GM21447 (cell line): Measurements from ENCODE around the gene SGCG.

Experiments
- ATAC-seq: cut with Tn5 transposase; IDR thresholded peaks from one replicate; pipeline ENCODE4 v1.9.1; 2021; ENCODE audit not compliant: unreplicated experiment

Gene SGCG

DNA sequence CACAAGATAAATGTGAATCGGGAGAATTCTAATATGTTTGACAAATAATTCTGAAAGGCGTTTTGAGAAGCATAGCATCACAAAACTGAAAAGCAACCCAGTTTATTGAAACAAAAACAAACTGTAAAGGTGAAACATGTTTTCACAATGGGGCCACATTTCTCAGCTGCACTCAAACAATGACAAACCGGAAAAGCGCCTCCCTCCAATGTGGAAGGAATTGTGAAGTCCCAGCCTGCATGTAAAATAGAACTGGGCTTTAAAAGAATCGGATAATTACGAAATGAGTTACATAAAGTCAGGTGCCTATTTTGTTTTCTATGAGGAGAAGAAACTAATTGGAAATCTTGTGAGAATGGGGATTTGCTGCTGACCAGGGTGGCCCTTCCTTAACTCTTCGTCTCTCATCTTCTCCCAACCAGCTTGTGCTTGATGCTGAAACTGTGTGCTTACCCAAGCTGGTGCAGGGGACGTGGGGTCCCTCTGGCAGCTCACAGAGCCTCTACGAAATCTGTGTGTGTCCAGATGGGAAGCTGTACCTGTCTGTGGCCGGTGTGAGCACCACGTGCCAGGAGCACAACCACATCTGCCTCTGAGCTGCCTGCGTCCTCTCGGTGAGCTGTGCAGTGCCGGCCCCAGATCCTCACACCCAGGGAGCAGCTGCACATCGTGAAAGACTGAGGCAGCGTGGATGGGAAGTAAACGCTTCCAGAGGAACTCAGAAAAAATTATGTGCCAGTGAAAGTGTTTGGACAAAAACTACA lies 143.3 kb downstream of the SGCG start:
- no peak for ATAC-seq

GRCh38 chr13:23325191-23325590 lies 144.4 kb downstream of the SGCG start:
- ATAC-seq = no peak

DNA sequence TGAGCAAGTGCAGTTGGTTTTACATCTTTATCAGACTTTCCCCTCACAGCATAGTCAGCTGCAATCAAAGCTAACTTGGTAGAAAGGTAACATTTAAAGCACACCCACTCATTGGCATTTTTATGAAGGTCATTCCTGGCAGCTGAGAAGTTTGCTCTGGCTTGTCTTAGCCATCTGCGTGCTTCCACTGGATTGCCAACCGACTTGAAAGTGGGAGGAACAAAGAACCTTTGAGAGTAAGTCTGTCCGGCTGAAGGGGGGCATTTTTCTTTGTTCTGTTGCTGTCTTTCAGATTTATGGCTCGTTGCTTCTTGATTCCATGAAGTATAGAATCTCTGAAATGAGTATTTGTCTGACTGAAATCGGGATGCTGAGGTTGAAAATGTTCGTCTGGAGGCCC lies 149.6 kb downstream of the SGCG start:
- ATAC-seq = no peak

DNA sequence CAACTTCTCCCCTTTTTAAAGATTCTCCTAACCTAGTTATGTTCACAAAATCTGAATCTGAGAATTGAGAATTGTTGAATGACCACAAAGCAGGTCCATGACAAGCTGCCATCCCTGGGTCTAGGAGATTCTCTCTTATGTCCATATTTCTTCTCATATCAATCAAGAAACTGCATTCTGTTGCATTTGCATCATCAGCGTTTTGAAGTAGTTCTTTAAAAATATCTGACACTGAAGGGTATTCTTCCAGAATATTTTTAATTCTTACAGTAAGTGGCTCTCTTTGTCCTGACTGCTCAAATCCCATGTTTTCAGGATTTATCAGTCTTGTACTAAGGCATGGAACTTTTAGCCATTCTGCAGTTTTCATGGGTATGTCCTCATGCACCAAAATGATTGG lies 158.4 kb downstream of the SGCG start:
- no peak for ATAC-seq

DNA sequence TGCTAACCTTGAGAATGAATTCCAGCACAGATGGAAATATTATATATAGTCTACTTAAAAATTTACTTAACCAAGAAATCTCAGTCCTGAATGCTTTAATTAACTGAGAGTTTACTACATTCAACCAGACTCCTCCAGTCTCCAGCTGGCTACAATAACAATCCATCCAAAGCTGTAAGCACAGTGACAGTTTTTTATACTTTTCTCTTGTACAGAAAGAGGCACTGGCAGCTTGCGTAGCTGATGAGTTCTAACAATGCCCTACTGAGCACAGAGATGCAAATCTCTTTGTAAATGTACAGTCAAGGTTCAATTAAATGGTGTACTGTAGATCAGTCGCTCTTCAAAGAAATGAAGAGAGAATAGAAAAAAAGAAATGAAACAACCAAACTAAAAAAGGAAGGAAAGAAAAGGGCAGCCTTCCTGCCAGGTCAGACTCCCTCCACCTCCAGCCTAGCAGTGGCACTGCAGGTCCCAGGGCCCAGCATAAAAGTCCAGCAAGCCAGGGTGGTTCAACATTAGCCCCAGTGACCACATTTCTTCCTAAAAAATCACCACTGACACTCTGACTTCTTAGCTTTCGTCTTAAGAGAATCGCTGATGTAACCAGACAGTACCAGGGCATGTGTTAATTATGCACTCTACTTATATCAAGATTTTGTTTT lies 164.3 kb downstream of the SGCG start:
- no peak for ATAC-seq

GRCh38 chr13:23347601-23348000 lies 166.8 kb downstream of the SGCG start:
- no peak for ATAC-seq

DNA sequence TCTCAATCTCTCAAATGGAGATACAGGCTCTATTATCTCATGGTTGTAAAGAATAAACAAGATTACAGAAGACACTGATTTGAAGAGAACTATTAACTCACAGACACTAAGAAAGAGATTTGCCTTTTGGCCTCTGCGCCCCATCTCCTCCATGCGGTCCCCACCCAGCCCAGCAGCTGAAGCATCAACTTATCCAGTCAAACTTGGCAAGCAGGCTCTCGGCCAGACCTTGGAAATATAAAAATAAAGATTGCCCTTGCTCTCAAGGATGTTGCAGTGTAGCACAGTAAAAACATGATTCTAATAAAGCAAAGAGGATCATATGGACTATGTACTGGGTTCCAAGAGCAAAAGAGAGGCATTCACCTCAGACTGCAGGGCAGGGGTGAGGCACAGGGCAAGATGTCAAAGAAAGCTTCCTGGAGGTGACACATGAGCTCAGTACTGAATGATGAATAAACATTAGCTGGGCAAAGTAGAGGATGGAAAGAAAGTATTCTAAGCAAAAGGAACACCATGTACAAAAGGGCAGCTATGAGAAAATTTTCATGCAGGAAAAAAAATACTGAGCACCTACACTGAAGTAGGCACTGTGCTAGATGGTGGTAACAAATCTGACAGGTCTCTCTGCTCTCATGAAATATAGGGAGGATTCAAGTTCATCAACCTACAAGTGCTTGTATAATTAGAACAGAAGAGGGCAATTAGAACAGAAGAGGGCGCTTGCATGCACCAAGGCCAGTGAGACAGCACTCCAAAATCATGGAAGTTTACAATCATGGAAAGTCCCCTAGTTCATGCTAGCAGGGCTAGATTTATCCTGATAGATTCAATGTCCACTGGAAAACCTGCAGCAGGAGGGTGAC lies 167.7 kb downstream of the SGCG start:
- no peak for ATAC-seq

GRCh38 chr13:23349161-23349897 lies 168.6 kb downstream of the SGCG start:
- no peak for ATAC-seq

GRCh38 chr13:23350009-23350408 lies 169.2 kb downstream of the SGCG start:
- no peak for ATAC-seq

- no peak for ATAC-seq
Observed at GRCh38 chr13:23352161-23352560, 171.4 kb downstream of the SGCG start.

GRCh38 chr13:23354520-23354919 lies 173.7 kb downstream of the SGCG start:
- ATAC-seq = no peak

DNA sequence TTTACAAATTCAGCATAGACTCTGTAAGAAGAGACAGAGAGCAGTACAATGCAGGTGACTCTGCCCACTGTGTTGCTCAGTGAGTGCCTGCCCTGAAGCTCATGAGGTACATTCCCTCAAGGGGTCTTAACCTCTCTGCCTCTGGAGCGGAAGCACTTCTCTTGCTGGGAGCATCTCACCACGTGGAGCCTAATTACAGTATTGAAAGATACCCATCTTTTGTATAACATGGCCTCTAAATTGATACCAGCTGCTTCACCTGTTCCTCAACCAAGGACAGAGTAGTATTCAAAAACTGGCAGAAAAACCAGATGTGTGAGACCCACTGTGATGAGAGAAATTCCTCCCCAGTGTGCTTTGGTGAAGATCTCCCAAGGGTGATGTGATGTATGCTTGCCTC lies 175.6 kb downstream of the SGCG start:
- no peak for ATAC-seq

DNA sequence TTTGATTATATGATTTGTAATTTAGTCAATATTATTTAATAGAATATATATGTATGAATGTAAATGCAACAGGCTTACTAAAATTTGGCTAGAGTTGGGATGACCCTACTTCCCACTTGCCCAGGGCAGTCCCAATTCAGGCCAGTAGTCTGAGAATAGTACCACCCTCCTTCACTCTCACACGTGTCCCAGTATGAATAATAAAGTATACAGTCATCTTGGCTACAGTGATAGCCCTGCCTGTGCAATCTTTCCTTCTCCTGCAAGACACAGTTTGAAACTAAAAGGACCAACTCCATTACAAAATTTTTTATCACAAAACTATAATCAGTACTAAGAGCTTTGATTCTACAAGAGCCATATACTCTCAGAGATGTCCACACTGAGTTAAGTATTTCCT lies 176.6 kb downstream of the SGCG start:
- no peak for ATAC-seq

GRCh38 chr13:23359882-23360281 lies 179.1 kb downstream of the SGCG start:
- no peak for ATAC-seq

DNA sequence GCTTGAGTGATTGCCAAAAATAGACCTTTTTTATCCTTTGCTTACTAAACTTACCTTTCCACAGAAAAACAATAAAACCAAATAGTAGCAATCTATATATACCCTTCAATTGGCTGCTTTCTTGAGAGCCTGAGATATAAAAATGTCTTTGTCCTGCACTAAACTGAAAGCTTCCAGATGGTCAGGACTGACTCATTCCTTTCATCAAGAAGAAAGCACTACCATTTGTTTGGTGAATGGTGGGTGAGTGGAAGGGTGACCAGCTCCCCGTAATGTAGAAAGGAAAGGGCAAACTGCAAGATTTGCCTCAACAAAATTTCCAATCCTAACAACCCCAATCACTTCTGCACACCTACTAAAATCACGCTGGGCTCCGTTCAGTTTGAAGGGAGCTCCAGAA lies 184.9 kb downstream of the SGCG start:
- ATAC-seq = no peak

DNA sequence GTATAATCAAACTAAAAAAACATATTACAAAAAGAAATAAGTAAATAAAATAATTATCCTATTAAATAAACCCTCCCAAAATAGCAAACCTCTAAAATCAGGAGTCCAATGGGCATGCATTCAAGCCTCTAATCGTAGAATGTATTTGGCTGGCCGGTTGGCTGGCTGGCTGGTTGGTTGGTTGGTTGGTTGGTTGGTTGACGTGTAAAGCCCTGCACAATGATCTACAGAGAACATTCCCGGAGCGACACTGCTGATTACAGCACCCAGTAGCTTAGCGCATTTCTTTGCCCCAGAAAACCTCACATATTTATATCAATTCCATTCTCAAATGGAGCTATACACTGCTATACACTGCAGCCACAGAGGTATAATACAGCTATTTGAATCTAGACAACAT lies 187.1 kb downstream of the SGCG start:
- no peak for ATAC-seq

GRCh38 chr13:23372264-23372906 lies 191.6 kb downstream of the SGCG start:
- ATAC-seq = no peak
